ENCODE results near the gene ABCC1.
"Not testable (repeated sequence)": the region's sequence is repeated elsewhere in the genome, so short reads cannot be mapped to it uniquely, and the experiment has no call there.

DNA sequence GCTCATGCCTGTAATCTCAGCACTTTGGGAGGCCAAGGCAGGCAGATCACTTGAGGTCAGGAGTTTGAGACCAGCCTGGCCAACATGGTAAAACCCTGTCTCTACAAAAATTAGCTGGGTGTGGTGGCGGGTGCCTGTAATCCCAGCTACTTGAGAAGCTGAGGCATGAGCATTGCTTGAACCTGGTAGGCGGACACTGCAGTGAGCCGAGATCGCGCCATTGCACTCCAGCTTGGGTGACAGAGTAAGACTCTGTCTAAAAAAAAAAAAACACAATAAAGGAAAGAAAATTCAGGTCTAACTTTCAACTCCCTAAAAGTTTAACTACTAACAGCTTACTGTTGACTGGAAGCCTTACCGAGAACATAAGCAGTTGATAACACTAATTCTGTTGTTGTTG, 6.7 kb downstream of the ABCC1 start:
- TF ChIP-seq, protein P1, sequence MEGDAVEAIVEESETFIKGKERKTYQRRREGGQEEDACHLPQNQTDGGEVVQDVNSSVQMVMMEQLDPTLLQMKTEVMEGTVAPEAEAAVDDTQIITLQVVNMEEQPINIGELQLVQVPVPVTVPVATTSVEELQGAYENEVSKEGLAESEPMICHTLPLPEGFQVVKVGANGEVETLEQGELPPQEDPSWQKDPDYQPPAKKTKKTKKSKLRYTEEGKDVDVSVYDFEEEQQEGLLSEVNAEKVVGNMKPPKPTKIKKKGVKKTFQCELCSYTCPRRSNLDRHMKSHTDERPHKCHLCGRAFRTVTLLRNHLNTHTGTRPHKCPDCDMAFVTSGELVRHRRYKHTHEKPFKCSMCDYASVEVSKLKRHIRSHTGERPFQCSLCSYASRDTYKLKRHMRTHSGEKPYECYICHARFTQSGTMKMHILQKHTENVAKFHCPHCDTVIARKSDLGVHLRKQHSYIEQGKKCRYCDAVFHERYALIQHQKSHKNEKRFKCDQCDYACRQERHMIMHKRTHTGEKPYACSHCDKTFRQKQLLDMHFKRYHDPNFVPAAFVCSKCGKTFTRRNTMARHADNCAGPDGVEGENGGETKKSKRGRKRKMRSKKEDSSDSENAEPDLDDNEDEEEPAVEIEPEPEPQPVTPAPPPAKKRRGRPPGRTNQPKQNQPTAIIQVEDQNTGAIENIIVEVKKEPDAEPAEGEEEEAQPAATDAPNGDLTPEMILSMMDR (IDR thresholded peaks at IDR 0.05), result not testable (repeated sequence)
- TF ChIP-seq ZFX (IDR thresholded peaks at IDR 0.05; ENCODE audit: borderline replicate concordance), result not testable (repeated sequence)

All from 22Rv1 (cell line).